HG03196 (cell line): ENCODE results near the gene CST6.

Source experiments
- ATAC-seq: cut with Tn5 transposase; IDR thresholded peaks from one replicate; pipeline ENCODE4 v1.9.1; 2021; ENCODE audit not compliant: unreplicated experiment

CST6 gene

DNA sequence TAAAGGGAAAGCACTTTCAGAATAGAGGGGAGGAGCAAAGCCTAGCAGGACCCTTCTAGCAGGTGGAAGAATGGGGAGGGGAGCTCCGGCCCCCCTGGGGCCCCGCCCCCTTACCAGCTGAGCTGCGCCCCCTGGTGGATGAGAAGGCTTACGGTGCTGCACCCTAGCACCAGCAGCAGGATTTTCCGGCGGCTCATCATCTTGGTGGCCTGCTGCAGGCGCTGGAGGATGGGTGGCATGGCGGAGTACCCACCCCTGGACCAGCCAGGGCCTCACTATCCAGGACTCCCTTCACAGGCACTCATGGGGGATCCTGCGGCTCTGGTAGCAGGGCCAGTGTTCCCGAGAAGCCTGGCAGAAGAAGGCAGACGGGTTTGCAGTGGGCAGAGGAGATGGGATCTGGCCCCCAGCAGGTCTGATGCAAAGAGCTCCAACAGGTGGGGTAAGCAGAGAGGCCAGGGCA lies 33.4 kb downstream of the CST6 start:
- no peak for ATAC-seq

DNA sequence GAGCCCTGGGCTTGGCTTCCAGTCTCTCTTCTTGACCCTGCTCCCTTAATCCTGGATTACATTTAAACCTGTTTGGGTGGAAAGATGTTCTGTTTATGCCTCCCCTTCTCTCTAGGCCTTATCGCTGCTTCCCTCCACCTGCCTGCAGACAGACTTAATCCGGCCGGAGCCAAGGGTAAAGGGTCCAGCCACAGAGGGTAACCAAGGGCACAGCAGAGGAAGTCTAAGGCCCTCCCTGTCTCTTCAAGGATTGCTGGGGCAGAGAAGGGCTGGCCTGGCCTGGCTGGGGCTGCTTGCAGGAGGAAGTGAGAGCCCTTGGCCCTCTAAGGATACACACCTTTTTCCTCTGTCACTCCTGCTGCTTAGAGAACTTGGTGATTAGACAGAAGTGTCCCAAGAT lies 35.1 kb downstream of the CST6 start:
- ATAC-seq: no peak

DNA sequence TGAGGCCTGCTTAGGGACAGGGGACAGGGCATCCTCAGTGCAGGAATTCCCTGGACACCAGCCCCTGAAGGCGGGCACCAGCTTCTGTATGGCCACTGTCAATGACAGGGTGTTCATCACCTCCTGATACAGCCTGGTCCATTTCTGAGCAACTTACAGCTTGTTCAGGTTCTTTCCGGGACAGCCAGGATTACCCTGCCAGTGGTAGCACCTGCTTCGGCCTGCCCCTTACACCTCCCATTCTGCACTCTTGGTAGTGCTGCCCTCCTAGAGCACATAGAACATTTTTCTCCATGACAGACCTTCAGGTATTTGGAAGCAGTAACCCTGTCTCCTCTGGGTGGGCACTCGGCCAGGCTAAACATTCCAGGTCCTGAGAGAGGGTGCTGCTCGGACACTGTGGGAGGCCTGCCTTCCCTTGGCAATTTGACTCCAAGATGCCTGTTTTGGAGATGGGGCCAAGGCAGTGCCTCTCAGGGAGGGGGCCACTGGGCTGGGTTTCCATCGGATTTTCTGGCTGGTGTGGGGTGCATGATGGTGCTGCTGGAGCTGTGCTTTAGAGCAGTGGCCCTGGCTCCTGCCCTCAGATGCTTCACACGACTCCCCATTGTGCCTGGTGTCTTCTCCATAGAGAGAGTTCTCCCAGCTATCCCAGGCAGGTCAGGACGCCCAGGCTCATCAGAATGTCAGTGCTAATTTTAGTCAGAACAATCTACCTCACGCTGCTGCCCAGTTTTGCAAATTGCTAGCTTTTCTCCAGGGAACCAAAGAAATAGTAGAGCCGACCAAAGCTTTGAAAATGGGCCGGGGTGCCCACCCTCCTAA lies 35.9 kb downstream of the CST6 start:
- ATAC-seq: no peak

DNA sequence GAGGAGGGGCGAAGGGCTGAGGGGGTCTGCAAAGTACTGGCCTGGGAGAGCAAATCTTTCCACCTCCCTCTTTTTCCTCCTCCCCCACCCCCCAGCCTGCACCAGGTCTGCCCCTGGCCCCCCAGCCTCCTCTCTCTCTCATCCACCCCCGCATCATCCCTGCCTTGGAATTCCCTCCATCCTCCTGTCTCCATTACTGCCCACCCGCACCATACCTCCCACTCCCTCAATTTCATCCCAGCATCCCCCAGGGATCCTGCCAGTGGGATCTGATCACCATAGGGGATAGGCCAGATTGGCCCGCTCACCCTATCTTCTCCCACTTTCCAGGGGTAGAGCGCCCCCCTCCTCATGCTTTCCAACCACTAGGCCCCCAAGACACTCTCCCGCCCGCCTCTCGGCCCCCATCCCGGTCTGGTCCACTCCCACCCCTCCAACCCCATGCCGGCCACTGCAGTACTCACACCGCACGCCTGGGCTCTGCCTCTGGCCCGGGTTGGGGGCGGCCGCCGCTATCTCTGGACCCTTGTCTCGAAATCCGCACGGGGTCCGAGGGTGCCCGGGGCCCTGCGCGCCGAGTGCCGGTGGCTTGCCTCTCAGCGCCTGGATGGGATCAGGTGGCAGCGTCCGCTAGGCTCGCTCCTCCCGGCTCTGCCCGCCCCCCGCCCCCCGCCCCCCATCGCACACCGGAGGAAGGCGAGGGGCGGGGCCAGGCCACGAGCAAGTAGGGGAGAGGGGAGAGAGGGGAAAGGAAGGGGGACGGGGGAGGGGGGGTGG lies 36.9 kb downstream of the CST6 start, which contains the start of gene GAL3ST3:
TSS of gene GAL3ST3 (minus strand) at position 615 of the 777 bp plus-strand sequence. CDS start 3,746 bp downstream, outside the sequence.
- ATAC-seq: no peak

DNA sequence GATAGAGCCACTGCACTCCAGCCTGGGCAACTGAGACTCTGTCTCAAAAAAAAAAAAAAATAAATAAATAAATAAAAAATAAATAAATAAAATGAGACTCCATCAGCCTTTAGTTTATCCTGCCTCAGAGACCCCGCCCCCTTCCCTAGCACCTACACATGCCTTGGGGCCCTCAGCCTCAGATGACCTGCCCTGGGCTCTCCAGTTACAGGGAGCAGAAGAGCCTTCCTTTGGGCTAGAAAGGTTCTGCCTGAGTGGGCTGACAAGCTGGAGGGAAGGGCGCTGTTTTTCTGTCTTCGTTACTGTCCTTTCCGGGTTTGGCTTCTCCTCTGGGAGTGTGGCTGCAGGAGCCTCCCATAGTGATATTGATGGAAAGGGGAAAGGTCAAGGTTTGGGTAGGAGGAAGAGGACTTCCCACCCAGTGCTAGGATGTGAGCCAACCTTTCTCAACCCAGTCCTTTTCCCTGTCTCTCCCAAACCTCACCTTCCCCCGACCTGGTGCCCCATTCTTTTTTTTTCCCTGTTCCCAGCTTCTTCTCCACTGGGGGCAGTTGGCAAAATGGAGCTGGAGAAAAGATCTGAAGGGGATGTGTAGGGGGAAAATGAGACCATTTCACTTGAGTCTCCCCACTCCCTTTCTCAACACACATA lies 38.9 kb downstream of the CST6 start:
- no peak for ATAC-seq

DNA sequence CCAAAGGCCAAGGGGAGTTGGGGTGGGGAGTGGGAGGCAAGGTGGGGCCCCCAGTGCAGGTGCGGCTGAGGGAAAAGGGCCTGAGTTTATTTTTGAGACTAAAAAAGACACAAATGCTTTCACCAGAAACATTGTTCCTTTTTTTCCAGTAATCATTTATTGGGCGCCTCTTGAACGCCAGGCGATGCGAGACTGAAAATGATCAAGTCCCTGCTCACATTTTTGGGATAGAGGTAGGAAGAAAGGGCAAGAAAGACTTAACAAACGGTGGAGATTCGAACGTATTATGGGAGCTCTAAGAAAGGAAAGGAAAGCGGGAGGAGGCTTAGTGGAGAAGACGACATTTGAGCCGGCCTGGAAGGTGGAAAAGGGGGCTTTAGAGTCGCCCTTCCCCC lies 39.6 kb downstream of the CST6 start:
- ATAC-seq: no peak

DNA sequence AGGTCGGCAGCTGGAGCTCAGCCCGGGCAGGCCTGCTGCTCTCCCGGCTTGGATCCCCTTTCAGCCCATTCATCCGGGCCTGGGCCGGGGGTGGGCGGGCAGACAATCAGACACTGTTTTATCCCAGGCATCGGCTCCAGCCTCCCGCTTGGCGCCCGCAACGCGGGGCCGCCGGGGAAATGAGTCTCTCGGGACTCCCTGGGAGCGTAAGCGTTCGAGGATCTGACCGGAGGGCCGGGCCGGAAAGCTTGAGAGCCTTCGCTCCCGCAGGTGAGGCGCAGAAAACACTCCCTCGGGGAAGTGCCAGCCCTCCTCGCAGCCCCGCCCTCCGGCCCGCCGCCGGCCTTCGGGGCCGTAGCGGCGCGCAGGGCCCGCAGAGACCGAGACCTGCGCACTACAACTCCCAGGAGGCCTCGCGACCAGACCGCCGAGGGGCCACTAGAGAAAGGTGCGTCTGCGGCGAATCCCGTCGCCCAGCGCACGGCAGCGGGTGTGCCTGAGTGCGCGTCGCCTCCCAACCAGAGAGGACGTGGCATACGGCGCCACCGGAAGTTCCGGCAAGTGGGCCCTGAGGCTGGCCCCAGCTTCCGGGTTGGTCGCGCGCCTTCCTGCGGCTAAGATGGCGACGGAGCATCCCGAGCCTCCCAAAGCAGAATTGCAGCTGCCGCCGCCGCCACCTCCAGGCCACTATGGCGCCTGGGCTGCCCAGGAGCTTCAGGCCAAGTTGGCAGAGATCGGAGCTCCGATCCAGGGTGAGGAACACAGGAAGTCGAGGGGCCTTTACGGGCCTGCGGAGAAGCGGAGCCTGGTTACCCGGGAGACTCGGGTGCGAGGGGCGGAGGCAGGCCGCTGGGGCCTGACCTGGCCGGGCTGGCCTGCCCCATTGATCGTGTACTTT lies 40.2 kb downstream of the CST6 start, which contains the start of gene SF3B2:
TSS of gene SF3B2 (plus strand) at position 599 of the 898 bp plus-strand sequence. CDS start at position 620, 21 bp downstream.
- peak; percentile 91 for ATAC-seq

DNA sequence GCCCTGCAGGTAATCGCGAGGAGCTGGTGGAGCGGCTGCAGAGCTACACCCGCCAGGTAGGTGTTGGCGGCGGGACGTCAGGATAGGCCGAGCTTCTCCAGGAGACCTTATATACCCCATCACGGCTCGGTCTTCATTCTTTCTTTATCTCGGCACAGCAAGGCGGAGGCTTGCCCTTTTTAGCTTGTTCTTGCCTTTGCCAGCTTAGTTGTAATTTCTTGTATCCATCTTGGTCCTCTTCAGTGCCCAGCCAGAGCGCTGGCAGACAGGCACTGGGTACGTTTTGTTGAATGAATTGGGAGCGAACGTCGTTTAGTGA lies 40.8 kb downstream of the CST6 start:
- ATAC-seq: no peak

DNA sequence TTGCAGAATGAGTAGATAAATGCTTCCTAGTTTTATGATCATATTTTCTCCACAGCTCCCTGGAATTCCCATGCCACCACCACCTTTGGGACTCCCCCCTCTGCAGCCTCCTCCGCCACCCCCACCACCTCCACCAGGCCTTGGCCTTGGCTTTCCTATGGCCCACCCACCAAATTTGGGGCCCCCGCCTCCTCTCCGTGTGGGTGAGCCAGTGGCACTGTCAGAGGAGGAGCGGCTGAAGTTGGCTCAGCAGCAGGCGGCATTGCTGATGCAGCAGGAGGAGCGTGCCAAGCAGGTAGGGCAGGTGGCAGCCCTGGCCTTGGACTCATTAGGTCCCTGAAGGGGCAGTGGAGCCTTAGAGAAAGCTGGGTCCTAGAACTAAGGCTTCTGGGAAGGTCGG lies 43.2 kb downstream of the CST6 start:
- no peak for ATAC-seq

DNA sequence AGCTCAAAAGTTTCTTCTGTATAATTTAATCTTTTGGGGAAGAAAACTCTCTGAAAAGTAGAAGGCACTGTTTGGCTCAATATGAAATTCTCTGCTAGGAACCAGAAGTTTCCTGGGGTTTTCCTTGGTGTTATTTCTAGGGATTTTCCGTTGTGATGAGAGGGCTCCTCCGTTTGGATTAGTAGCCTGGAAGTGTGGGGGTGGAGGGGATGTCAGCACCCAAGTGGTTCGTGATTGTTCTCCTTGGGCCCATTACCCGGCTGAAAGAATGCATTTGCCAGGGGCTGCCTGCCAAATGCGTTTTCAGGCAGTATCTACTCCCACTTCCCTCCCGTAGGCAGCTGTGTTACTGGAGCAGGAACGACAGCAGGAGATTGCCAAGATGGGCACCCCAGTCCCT lies 44.7 kb downstream of the CST6 start:
- ATAC-seq: no peak

DNA sequence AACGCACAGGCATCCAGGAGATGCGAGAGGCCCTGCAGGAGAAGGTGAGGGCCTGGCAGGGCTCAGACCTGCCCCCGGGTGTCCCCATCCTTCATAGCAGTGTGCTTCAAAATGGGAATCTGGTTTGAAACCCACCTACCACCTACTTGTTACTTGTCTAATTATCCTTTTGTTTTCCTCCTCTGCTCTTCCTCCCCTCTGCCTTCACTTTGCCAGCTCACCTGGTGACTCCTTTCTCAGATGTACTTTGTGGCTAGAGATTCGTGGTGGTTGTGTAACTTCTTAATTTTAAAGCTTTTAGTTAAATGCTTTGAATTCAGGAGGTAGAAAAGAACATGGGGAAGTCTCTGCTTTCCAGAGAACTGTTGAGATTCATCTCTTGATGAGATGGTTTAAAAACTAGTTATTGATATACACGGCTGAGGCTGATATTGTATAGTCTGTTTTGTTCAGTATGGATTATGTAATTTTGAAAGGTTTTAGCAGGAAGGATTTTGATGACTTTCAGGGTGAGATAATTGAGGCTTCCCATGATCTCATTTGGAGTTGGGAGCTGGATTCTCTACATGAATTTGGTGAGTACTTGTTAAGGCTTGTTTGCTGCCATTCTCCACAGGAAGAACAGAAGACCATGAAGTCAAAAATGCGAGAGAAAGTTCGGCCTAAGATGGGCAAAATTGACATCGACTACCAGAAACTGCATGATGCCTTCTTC lies 48.3 kb downstream of the CST6 start:
- no peak for ATAC-seq

DNA sequence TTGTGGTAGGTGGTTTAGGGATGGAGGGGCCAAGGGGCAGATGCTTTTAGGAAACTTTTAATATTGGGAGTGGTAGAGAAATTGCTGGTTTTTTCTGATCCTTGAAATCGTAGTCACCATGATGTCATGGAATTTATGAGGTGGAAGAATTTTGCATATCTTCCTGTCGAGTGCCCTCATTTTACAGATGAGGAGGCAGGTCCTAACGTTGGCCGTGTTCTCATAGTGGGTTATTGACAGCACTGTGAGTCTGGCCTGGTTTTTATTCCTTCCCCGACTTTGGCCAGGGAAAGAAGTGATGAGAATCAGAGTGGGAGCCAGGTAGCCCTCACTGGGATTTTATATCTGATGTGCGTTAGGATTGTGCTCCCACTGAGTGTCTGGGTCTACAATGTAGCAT lies 49.5 kb downstream of the CST6 start:
- no peak for ATAC-seq

DNA sequence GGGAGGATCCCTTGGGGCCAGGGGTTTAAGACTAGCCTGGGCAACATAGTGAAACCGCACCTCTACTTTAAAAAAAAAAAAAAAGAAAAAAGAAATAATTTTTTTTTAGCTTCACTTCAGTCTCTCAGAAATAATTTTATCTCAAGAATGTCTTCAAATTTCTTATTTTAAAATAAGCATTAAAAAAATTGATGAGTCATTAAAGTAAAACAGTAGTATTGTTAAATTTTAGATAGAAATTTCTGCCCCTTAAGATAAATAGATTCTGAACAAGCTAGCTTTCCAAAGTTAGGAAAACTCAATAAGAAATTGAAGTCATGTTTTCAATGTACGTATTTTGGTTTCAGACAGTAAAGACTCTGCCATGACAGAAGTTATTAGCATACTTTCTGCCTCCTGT lies 50.6 kb downstream of the CST6 start:
- ATAC-seq: no peak
